ENCODE measurements around the gene B3GLCT. TPM values are rescaled to one million over a fixed set of nuclear protein-coding genes. Genes with fewer than 3 reads are reported as not detected.

B3GLCT gene
- total and polyA plus RNA-seq, 4 donors, result 1.5 to 3.6 (median 2.2) TPM

- Histone ChIP-seq H3K36me3 (ENCODE audit: control insufficient read depth in 4 of 4, insufficient read depth in 3 of 4, low read depth in 1 of 4, low read length in 3 of 4) (no peaks in the 10 kb centered on the region), H3K4me1 (ENCODE audit: control insufficient read depth in 4 of 4, insufficient read depth in 4 of 4, low read length in 3 of 4) (no peaks in the 10 kb centered on the region), H3K9me3 (ENCODE audit: control insufficient read depth in 4 of 4, low read length in 3 of 4) (no peaks in the 10 kb centered on the region), H3K27ac (ENCODE audit: low read depth in 1 of 2, low read length in 2 of 2) (no peak overlapping the region), H3K9ac (ENCODE audit: low read depth in 1 of 2, low read length in 2 of 2) (no peak overlapping the region), H3K4me3 (ENCODE audit: low read depth in 1 of 3, low read length in 3 of 3) (no peak overlapping the region), H3K27me3 (ENCODE audit: control insufficient read depth in 4 of 4, insufficient read depth in 4 of 4, low read length in 3 of 4) (no peaks in the 10 kb centered on the region)
- DNase-seq (ENCODE audit: low spot score), result no peak
- 51% methylated on average over 2 of the region's 2 CpGs for WGBS
- TF ChIP-seq HNF4G (IDR thresholded peaks at IDR 0.05) (no peak), HNF4A (conservative IDR thresholded peaks at IDR 0.05) (no peak), GABPA (IDR thresholded peaks at IDR 0.05 in 1 of 2, conservative IDR thresholded peaks at IDR 0.05 in 1 of 2) (no peak), RAD21 (IDR thresholded peaks at IDR 0.05) (no peak), JUND (IDR thresholded peaks at IDR 0.05) (no peak), EGR1 (IDR thresholded peaks at IDR 0.05; ENCODE audit: low read depth in 2 of 2) (no peak), FOXA2 (IDR thresholded peaks at IDR 0.05) (no peak), YY1 (IDR thresholded peaks at IDR 0.05) (no peak), NR2F2 (IDR thresholded peaks at IDR 0.05) (no peak)
- TF ChIP-seq, protein P1, sequence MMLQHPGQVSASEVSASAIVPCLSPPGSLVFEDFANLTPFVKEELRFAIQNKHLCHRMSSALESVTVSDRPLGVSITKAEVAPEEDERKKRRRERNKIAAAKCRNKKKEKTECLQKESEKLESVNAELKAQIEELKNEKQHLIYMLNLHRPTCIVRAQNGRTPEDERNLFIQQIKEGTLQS (IDR thresholded peaks at IDR 0.05), result no peak
Observed at GRCh38 chr13:31168166-31168565, 31.6 kb upstream of the B3GLCT start.

GRCh38 chr13:31168736-31169135 is 31.0 kb upstream of the B3GLCT start:
- WGBS, result 90% methylated on average over 11 of the region's 11 CpGs
- Histone ChIP-seq H3K36me3 (ENCODE audit: control insufficient read depth in 4 of 4, insufficient read depth in 3 of 4, low read depth in 1 of 4, low read length in 3 of 4) (no peaks in the 10 kb centered on the region), H3K27me3 (ENCODE audit: control insufficient read depth in 4 of 4, insufficient read depth in 4 of 4, low read length in 3 of 4) (no peaks in the 10 kb centered on the region), H3K4me3 (ENCODE audit: low read depth in 1 of 3, low read length in 3 of 3) (no peak overlapping the region), H3K4me1 (ENCODE audit: control insufficient read depth in 4 of 4, insufficient read depth in 4 of 4, low read length in 3 of 4) (no peaks in the 10 kb centered on the region), H3K9ac (ENCODE audit: low read depth in 1 of 2, low read length in 2 of 2) (no peak overlapping the region), H3K9me3 (ENCODE audit: control insufficient read depth in 4 of 4, low read length in 3 of 4) (no peaks in the 10 kb centered on the region), H3K27ac (ENCODE audit: low read depth in 1 of 2, low read length in 2 of 2) (no peak overlapping the region)
- no peak for DNase-seq (ENCODE audit: low spot score)
- TF ChIP-seq HNF4A (conservative IDR thresholded peaks at IDR 0.05), result no peak
- no peak for TF ChIP-seq MAX (IDR thresholded peaks at IDR 0.05)
- no peak for TF ChIP-seq NR2F2 (IDR thresholded peaks at IDR 0.05)
- no peak for TF ChIP-seq RXRA (IDR thresholded peaks at IDR 0.05)
- no peak for TF ChIP-seq HNF4G (IDR thresholded peaks at IDR 0.05)
- TF ChIP-seq JUND (IDR thresholded peaks at IDR 0.05), result no peak
- no peak for TF ChIP-seq CTCF (IDR thresholded peaks at IDR 0.05; ENCODE audit: low read depth, low read length, missing input control)
- no peak for TF ChIP-seq RAD21 (IDR thresholded peaks at IDR 0.05)
- TF ChIP-seq, protein P1 (IDR thresholded peaks at IDR 0.05), result no peak

- Histone ChIP-seq H3K9ac (ENCODE audit: low read depth in 1 of 2, low read length in 2 of 2) (no peak overlapping the region), H3K9me3 (ENCODE audit: control insufficient read depth in 4 of 4, low read length in 3 of 4) (no peaks in the 10 kb centered on the region), H3K4me1 (ENCODE audit: control insufficient read depth in 4 of 4, insufficient read depth in 4 of 4, low read length in 3 of 4) (no peaks in the 10 kb centered on the region), H3K4me3 (ENCODE audit: low read depth in 1 of 3, low read length in 3 of 3) (no peak overlapping the region), H3K27ac (ENCODE audit: low read depth in 1 of 2, low read length in 2 of 2) (no peak overlapping the region), H3K36me3 (ENCODE audit: control insufficient read depth in 4 of 4, insufficient read depth in 3 of 4, low read depth in 1 of 4, low read length in 3 of 4) (no peaks in the 10 kb centered on the region), H3K27me3 (ENCODE audit: control insufficient read depth in 4 of 4, insufficient read depth in 4 of 4, low read length in 3 of 4) (no peaks in the 10 kb centered on the region)
- DNase-seq (ENCODE audit: low spot score), result no peak
- WGBS, result 88% methylated on average over 3 of the region's 3 CpGs
- TF ChIP-seq YY1 (IDR thresholded peaks at IDR 0.05), result no peak
- TF ChIP-seq NR2F2 (IDR thresholded peaks at IDR 0.05), result no peak
- no peak for TF ChIP-seq FOXA2 (IDR thresholded peaks at IDR 0.05)
- no peak for TF ChIP-seq EGR1 (IDR thresholded peaks at IDR 0.05; ENCODE audit: low read depth in 2 of 2)
- TF ChIP-seq HNF4G (IDR thresholded peaks at IDR 0.05), result no peak
- no peak for TF ChIP-seq MAX (IDR thresholded peaks at IDR 0.05)
- TF ChIP-seq HNF4A (conservative IDR thresholded peaks at IDR 0.05), result no peak
- TF ChIP-seq FOXA1 (IDR thresholded peaks at IDR 0.05), result no peak
- TF ChIP-seq, protein P1 (IDR thresholded peaks at IDR 0.05), result no peak
- TF ChIP-seq JUND (IDR thresholded peaks at IDR 0.05), result no peak
- TF ChIP-seq REST (IDR thresholded peaks at IDR 0.05), result no peak
- no peak for TF ChIP-seq RXRA (IDR thresholded peaks at IDR 0.05)
- TF ChIP-seq TAF1 (conservative IDR thresholded peaks at IDR 0.05), result no peak
- no peak for TF ChIP-seq RAD21 (IDR thresholded peaks at IDR 0.05)
- no peak for TF ChIP-seq CTCF (IDR thresholded peaks at IDR 0.05; ENCODE audit: low read depth, low read length, missing input control)
- no peak for TF ChIP-seq SP1 (IDR thresholded peaks at IDR 0.05)
Observed at GRCh38 chr13:31172001-31172400, 27.8 kb upstream of the B3GLCT start.

Data from liver (tissue), 9 donors.